COLO829 (cell line): ENCODE data around the gene HHIPL1.
"Not testable (repeated sequence)": the region's sequence is repeated elsewhere in the genome, so short reads cannot be mapped to it uniquely, and the experiment has no call there.

Experiments
- DNase-seq: peaks from one replicate; pipeline ENCODE4 v3.0.0; 2012; ENCODE audit warnings: low spot score

The HHIPL1 gene

GRCh38 chr14:99661206-99661605 lies 16.3 kb downstream of the HHIPL1 start:
- DNase-seq: not testable (repeated sequence)

- DNase-seq: no peak
Observed at GRCh38 chr14:99662846-99663245, 17.9 kb downstream of the HHIPL1 start.

- DNase-seq: no peak
Observed at GRCh38 chr14:99663386-99664057, 18.6 kb downstream of the HHIPL1 start.

GRCh38 chr14:99664058-99664936 lies 19.4 kb downstream of the HHIPL1 start:
- DNase-seq: no peak

GRCh38 chr14:99664937-99665273 lies 20.0 kb downstream of the HHIPL1 start:
- no peak for DNase-seq

- DNase-seq: no peak
Observed at GRCh38 chr14:99666533-99666932, 21.6 kb downstream of the HHIPL1 start.

- no peak for DNase-seq
Observed at GRCh38 chr14:99667045-99667444, 22.1 kb downstream of the HHIPL1 start.

- no peak for DNase-seq
Observed at GRCh38 chr14:99667821-99668220, 22.9 kb downstream of the HHIPL1 start.

- DNase-seq: no peak
Observed at GRCh38 chr14:99668307-99669295, 23.7 kb downstream of the HHIPL1 start.

GRCh38 chr14:99670361-99671234 lies 25.7 kb downstream of the HHIPL1 start:
- DNase-seq: no peak

GRCh38 chr14:99671235-99672224 lies 26.6 kb downstream of the HHIPL1 start:
- DNase-seq: no peak

- DNase-seq: no peak
Observed at GRCh38 chr14:99672506-99673304, 27.8 kb downstream of the HHIPL1 start.

GRCh38 chr14:99673305-99674063 lies 28.6 kb downstream of the HHIPL1 start:
- DNase-seq: no peak

GRCh38 chr14:99674064-99674650 lies 29.2 kb downstream of the HHIPL1 start:
- no peak for DNase-seq

- no peak for DNase-seq
Observed at GRCh38 chr14:99674776-99675381, 29.9 kb downstream of the HHIPL1 start.

- no peak for DNase-seq
Observed at GRCh38 chr14:99675382-99675835, 30.5 kb downstream of the HHIPL1 start.

- no peak for DNase-seq
Observed at GRCh38 chr14:99675951-99676350, 31.0 kb downstream of the HHIPL1 start.
